K562 (cell line): ENCODE measurements around the gene EVI5. TPM values are rescaled to one million over a fixed set of nuclear protein-coding genes. Genes with fewer than 3 reads are reported as not detected.

Source experiments
- ATAC-seq: fragments of 200-7000 bp; cut with Tn5 transposase; 3 replicates; pipeline ENCODE4 v1.9.1; 2020; ENCODE audit warnings: moderate library complexity
- BruUV-seq: library from RNA; stranded (reverse); fragments of 400-500 nt; replicated peaks from 2 replicates; lab custom pipeline; 2021; lab: Mats Ljungman, UMichigan
- CTCF ChIA-PET: fragments of 300-600 bp; formaldehyde crosslinking; extraction: SDS; loops from one replicate; lab custom pipeline; 2021; ENCODE audit warnings: low intra/inter-chr PET ratio; lab: Yijun Ruan, JAX
- POLR2A ChIA-PET: fragments of 300-600, 350-650 bp; sonication (Branson Sonifier 250); formaldehyde crosslinking; extraction: SDS; loops from one replicate; lab custom pipeline; 2021; ENCODE audit warnings: antibody characterized with exemption, inconsistent platforms; lab: Yijun Ruan, JAX
- DNase-seq, 4 experiments: peaks; one replicate each; pipeline versions ENCODE4 v3.0.0 to v3.0.0-alpha.2; 2011 to 2018; ENCODE audit warnings: low spot score in 3 of 4, mixed read lengths in 3 of 4; ENCODE audit errors: extremely low read depth in 1 of 4
- FAIRE-seq: peaks from 2 replicates; lab custom pipeline; 2011; peaks lifted over from hg19 to GRCh38; lab: Jason Lieb, UNC
- H2AFZ ChIP-seq: 2 replicates; pipeline ENCODE4 v1.6.0; 2011; ENCODE audit warnings: low read depth, low read length, control low read depth, inconsistent platforms
- H3K27ac ChIP-seq: fragments of 200-600 bp; 3 replicates; pipeline ENCODE4 v1.8.0; 2011; ENCODE audit warnings: low read depth, mild to moderate bottlenecking, control low read depth, inconsistent platforms, low read length, moderate library complexity, mixed read lengths; ENCODE audit errors: extremely low read depth
- H3K27me3 ChIP-seq, 2 experiments: fragments of 300-600 bp in 1 of 2; 2 replicates in 1 of 2; 3 replicates in 1 of 2; pipeline versions ENCODE4 v1.6.0 to v1.8.0; 2011; ENCODE audit warnings: inconsistent platforms in 2 of 2, low read length in 2 of 2, mild to moderate bottlenecking in 1 of 2, mixed read lengths in 1 of 2, moderate library complexity in 1 of 2; ENCODE audit not compliant: control insufficient read depth in 2 of 2, insufficient read depth in 2 of 2
- H3K36me3 ChIP-seq: fragments of 300-600 bp; 3 replicates; pipeline ENCODE4 v1.8.0; 2011; ENCODE audit warnings: mild to moderate bottlenecking, low read length, inconsistent platforms; ENCODE audit not compliant: control insufficient read depth, insufficient read depth
- H3K4me1 ChIP-seq, 2 experiments: fragments of 200-600 bp in 1 of 2; replicated peaks in 1 of 2; 2 replicates in 1 of 2; 3 replicates in 1 of 2; pipeline versions ENCODE4 v1.5.1 to v1.8.0; 2011; ENCODE audit warnings: inconsistent platforms in 2 of 2, low read length in 2 of 2, mild to moderate bottlenecking in 1 of 2, mixed read lengths in 1 of 2, moderate library complexity in 1 of 2; ENCODE audit not compliant: control insufficient read depth in 2 of 2, insufficient read depth in 2 of 2
- H3K4me2 ChIP-seq: 2 replicates; pipeline ENCODE4 v1.6.1; 2011; ENCODE audit warnings: low read length, control low read depth, inconsistent platforms, mixed read lengths; ENCODE audit not compliant: insufficient read depth
- H3K4me3 ChIP-seq: fragments of 200-600 bp; sonication (generic), shearing (Covaris generic); 2 replicates; pipeline ENCODE4 v1.5.1; 2016; ENCODE audit warnings: control low read depth, inconsistent platforms
- H3K79me2 ChIP-seq: fragments of 200-600 bp; 3 replicates; pipeline ENCODE4 v1.8.0; 2011; ENCODE audit warnings: low read length, inconsistent platforms; ENCODE audit not compliant: control insufficient read depth, insufficient read depth
- H3K9ac ChIP-seq, 2 experiments: 2 replicates each; pipeline versions ENCODE4 v1.6.0 to v1.6.1; 2011; ENCODE audit warnings: low read depth in 2 of 2, low read length in 2 of 2, control low read depth in 1 of 2, inconsistent platforms in 1 of 2, mild to moderate bottlenecking in 1 of 2, mixed read lengths in 1 of 2; ENCODE audit not compliant: insufficient read depth in 1 of 2
- H3K9me1 ChIP-seq: one replicate; pipeline ENCODE4 v1.6.0; 2011; ENCODE audit warnings: inconsistent platforms, mild to moderate bottlenecking, low read length, moderate library complexity; ENCODE audit not compliant: control insufficient read depth, insufficient read depth
- H3K9me3 ChIP-seq: replicated peaks from 2 replicates; pipeline ENCODE4 v1.5.1; 2011; ENCODE audit warnings: low read depth, low read length, inconsistent platforms; ENCODE audit not compliant: control insufficient read depth, insufficient read depth
- H4K20me1 ChIP-seq: replicated peaks from 2 replicates; pipeline ENCODE4 v1.6.1; 2011; ENCODE audit warnings: low read length, inconsistent platforms, mixed read lengths; ENCODE audit not compliant: control insufficient read depth, insufficient read depth
- STAT6 ChIP-seq: sonication (generic); formaldehyde crosslinking; IDR thresholded peaks from 2 replicates; pipeline ENCODE4 v1.8.1; 2023; ENCODE audit warnings: mild to moderate bottlenecking, missing genetic modification reagents
- TCFL5 ChIP-seq: fragments of 250-450 bp; sonication (Bioruptor Pico); conservative IDR thresholded peaks from 2 replicates; pipeline ENCODE4 v1.6.1; 2021; ENCODE audit warnings: mild to moderate bottlenecking, moderate library complexity, matching md5 sums
- ZBTB9 ChIP-seq: fragments of 450-650 bp; formaldehyde crosslinking; IDR thresholded peaks from 2 replicates; pipeline ENCODE4 v1.4.0; 2020; ENCODE audit warnings: mild to moderate bottlenecking, moderate library complexity
- ZKSCAN3 ChIP-seq: fragments of 250-450 bp; sonication (Bioruptor Pico); IDR thresholded peaks from 2 replicates; pipeline ENCODE4 v1.4.0; 2020
- WGBS: fragments of 100-300 bp; shearing (Covaris generic); methylation state at CpG from one replicate; pipeline ENCODE4 v1.1.6; 2016; ENCODE audit warnings: low coverage, mixed read lengths; ENCODE audit not compliant: insufficient coverage; ENCODE audit errors: missing lambda C conversion rate; 5-methylcytosine and 5-hydroxymethylcytosine counted together
- in situ Hi-C: fragments of 300-500 bp; cut with MboI; formaldehyde crosslinking; loops from 4 replicates; pipeline ENCODE4 v1.15.0; 2018; ENCODE audit warnings: inconsistent platforms, mixed read lengths
- intact Hi-C: fragments of 100-400 bp; cut with micrococcal nuclease; formaldehyde crosslinking; loops from 2 replicates; pipeline ENCODE4 v1.14.2; 2022
- polyA plus RNA-seq, 8 experiments: library from polyadenylated mRNA; depleted of rRNA in 4 of 8; stranded (reverse) in 5 of 8; unstranded in 3 of 8; fragments of >200 nt; fragmentation: Nextera tagmentation in 2 of 8; fragmentation: Illumina TruSeq in 1 of 8; extraction: Ambion mirVana in 2 of 8; extraction: Trizol in 1 of 8; gene quantifications; 2 replicates each; pipeline versions ENCODE4 v1.2.1 to v1.2.3, GENCODE V29; 2011 to 2014; ENCODE audit warnings: inconsistent platforms in 1 of 8, missing spikeins in 1 of 8
- total RNA-seq, 7 experiments: library from RNA; depleted of rRNA in 6 of 7; stranded (reverse); fragments of >200 nt in 6 of 7; fragmentation: Illumina TruSeq in 2 of 7; extraction: Trizol in 2 of 7; gene quantifications; 2 replicates each; pipeline versions ENCODE4 v1.2.1 to v1.2.3, GENCODE V29; 2011 to 2021; ENCODE audit warnings: low replicate concordance in 1 of 7
- TF ChIP-seq, protein P1 (sequence below), 2 experiments: fragments of 450-650 bp; formaldehyde crosslinking in 1 of 2; IDR thresholded peaks; 2 replicates each; pipeline versions ENCODE4 v1.4.0 to v1.6.1; 2014 to 2020; ENCODE audit warnings: mild to moderate bottlenecking in 2 of 2, borderline replicate concordance in 1 of 2, low read depth in 1 of 2

Gene EVI5
- total and polyA plus RNA-seq, 9 of the 15 experiments (the other 6 are each of a cell fraction or from before 2014, with no cell fraction given): 1.7 to 50.1 (median 13.7) TPM

DNA sequence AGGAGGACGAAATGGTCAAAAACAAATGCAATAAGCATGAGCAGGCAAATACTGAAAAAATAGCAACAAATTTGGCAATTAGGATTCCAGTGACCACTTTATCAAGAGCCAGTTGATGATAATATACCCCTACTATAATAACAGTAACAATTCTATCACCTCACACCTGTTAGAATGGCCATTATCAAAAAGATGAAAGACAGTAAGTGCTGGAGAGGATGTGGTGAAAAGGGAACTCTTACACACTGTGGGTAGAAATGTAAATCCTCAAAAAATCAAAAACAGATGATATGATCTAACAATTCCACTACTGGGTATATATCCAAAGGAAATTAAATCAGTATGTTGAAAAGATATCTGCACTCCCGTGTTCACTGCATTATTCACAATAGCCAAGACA lies 183.9 kb downstream of the EVI5 start (continued):
- no peak for TF ChIP-seq STAT6 (CRISPR knock-in tag)
- TF ChIP-seq ZKSCAN3 (CRISPR knock-in tag): no peak
- no peak for TF ChIP-seq TCFL5 (CRISPR knock-in tag)
- TF ChIP-seq, all 486 proteins: peak for 0

DNA sequence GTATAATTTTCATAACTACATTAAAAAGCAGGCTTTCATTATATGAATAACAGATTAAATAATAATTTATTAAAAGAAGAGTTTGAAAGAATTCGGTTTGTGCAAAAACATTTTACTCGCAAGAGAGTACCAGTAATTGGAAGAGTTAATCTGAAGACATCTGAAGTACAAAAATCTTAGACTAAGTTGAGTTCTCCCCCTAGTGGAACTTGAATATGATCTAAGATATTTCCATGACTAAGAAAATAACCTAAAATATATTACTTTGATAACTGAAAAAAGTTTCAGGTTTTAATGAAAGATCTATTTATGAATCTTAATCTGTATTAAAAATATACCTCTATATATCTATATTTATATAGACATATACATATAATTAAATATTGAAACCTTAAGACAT lies 185.7 kb downstream of the EVI5 start:
- in situ Hi-C loops (no loop called here), intact Hi-C loops (loop anchor here (1.0 kb wide), 2 partner anchors 138 to 289 kb away; no protein-coding TSS in a partner anchor)
- H2AFZ ChIP-seq: no peak overlapping the region
- FAIRE-seq (peak; percentile 6), DNase-seq (peak in 2 of 4 experiments; percentile 12 to 30), ATAC-seq (no peak)
- POLR2A ChIA-PET: no interaction called here
- no peaks in the 10 kb centered on the region for H4K20me1 ChIP-seq
- H3K27me3 ChIP-seq: no peaks in the 10 kb centered on the region
- no peaks in the 10 kb centered on the region for H3K79me2 ChIP-seq
- H3K4me1 ChIP-seq: no peaks in the 10 kb centered on the region
- BruUV-seq: no TSS peak
- no peaks in the 10 kb centered on the region for H3K9me3 ChIP-seq
- 6% methylated on average over 2 of the region's 2 CpGs for WGBS
- no peak overlapping the region for H3K27ac ChIP-seq
- no peak overlapping the region for H3K4me3 ChIP-seq
- H3K9me1 ChIP-seq: no peaks in the 10 kb centered on the region
- H3K36me3 ChIP-seq: no peaks in the 10 kb centered on the region
- CTCF ChIA-PET: interaction anchor here (0.6 to 1.6 kb wide), 2 partner anchors 290 to 672 kb away, joined by 3 to 6 read pairs; no protein-coding TSS in a partner anchor
- H3K9ac ChIP-seq: no peak overlapping the region
- no peak overlapping the region for H3K4me2 ChIP-seq
- no peak for TF ChIP-seq ZBTB9 (CRISPR knock-in tag)
- TF ChIP-seq, protein P1, sequence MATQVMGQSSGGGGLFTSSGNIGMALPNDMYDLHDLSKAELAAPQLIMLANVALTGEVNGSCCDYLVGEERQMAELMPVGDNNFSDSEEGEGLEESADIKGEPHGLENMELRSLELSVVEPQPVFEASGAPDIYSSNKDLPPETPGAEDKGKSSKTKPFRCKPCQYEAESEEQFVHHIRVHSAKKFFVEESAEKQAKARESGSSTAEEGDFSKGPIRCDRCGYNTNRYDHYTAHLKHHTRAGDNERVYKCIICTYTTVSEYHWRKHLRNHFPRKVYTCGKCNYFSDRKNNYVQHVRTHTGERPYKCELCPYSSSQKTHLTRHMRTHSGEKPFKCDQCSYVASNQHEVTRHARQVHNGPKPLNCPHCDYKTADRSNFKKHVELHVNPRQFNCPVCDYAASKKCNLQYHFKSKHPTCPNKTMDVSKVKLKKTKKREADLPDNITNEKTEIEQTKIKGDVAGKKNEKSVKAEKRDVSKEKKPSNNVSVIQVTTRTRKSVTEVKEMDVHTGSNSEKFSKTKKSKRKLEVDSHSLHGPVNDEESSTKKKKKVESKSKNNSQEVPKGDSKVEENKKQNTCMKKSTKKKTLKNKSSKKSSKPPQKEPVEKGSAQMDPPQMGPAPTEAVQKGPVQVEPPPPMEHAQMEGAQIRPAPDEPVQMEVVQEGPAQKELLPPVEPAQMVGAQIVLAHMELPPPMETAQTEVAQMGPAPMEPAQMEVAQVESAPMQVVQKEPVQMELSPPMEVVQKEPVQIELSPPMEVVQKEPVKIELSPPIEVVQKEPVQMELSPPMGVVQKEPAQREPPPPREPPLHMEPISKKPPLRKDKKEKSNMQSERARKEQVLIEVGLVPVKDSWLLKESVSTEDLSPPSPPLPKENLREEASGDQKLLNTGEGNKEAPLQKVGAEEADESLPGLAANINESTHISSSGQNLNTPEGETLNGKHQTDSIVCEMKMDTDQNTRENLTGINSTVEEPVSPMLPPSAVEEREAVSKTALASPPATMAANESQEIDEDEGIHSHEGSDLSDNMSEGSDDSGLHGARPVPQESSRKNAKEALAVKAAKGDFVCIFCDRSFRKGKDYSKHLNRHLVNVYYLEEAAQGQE (IDR thresholded peaks at IDR 0.05; ENCODE audit: borderline replicate concordance): peak; percentile 53; the same call in 1 of the 2 replicates
- TF ChIP-seq, protein P1 (CRISPR knock-in tag; IDR thresholded peaks at IDR 0.05; ENCODE audit: low read depth): no peak
